Large intestine (tissue), 3 donors: Measurements from ENCODE around the gene CMKLR1. TPM values are rescaled to one million over a fixed set of nuclear protein-coding genes. Genes with fewer than 3 reads are reported as not detected.
A peak's percentile ranks its signal among the peaks of the same experiment; 100 is the strongest.

Experiments
- DNase-seq, 2 donors: peaks; one replicate each; pipeline versions ENCODE4 v3.0.0 to v3.0.0-alpha.2; 2013
- H3K27ac ChIP-seq: one replicate; pipeline ENCODE4 v1.5.1; 2013; ENCODE audit warnings: low read length
- H3K27me3 ChIP-seq: 2 replicates; pipeline ENCODE4 v1.6.1; 2013; ENCODE audit warnings: low read length; ENCODE audit not compliant: control insufficient read depth, insufficient read depth
- H3K36me3 ChIP-seq: 2 replicates; pipeline ENCODE4 v1.6.1; 2013; ENCODE audit warnings: low read length; ENCODE audit not compliant: control insufficient read depth, insufficient read depth
- H3K4me1 ChIP-seq: one replicate; pipeline ENCODE4 v1.6.1; 2013; ENCODE audit warnings: low read length; ENCODE audit not compliant: control insufficient read depth, insufficient read depth
- H3K4me3 ChIP-seq: one replicate; pipeline ENCODE4 v1.5.1; 2013; ENCODE audit warnings: low read length
- H3K9me3 ChIP-seq: one replicate; pipeline ENCODE4 v1.6.1; 2013; ENCODE audit warnings: mild to moderate bottlenecking, low read depth, low read length, moderate library complexity; ENCODE audit not compliant: control insufficient read depth
- WGBS: methylation state at CpG from one replicate; pipeline ENCODE4 v1.1.5; 2013; ENCODE audit warnings: low lambda C conversion rate; ENCODE audit not compliant: insufficient coverage; 5-methylcytosine and 5-hydroxymethylcytosine counted together
- polyA plus RNA-seq: library from polyadenylated mRNA; unstranded; fragments of 120-200 nt; gene quantifications from one replicate; pipeline ENCODE4 v1.2.1, GENCODE V29; 2013

CMKLR1 gene
- polyA plus RNA-seq, 1 donor = 3.4 TPM

DNA sequence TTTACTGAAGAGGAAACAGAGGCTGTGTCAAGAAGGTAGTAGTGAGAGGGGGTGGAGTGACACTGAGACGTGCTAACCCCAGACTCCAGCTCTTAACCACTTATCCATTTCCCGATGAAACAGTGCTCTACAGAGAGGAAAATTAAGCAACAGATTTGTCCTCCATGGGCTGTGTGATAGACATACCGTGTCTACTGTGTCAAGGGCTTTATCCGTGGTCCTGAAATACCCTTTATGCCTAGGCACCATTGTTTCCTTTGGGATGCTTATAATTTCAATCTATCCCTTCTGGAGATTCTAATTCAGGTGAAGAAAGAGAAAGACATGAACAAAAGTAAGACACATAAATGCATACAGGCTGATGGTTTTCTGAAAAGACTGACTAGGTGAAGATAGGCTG is 71.7 kb downstream of the CMKLR1 start:
- Histone ChIP-seq H3K9me3 (no peaks in the 10 kb centered on the region), H3K27me3 (no peaks in the 10 kb centered on the region), H3K4me1 (no peaks in the 10 kb centered on the region), H3K4me3 (no peak overlapping the region), H3K27ac (no peak overlapping the region), H3K36me3 (no peaks in the 10 kb centered on the region)
- no peak for DNase-seq
- WGBS = no CpG with 5 or more reads among the region's 4 CpGs

DNA sequence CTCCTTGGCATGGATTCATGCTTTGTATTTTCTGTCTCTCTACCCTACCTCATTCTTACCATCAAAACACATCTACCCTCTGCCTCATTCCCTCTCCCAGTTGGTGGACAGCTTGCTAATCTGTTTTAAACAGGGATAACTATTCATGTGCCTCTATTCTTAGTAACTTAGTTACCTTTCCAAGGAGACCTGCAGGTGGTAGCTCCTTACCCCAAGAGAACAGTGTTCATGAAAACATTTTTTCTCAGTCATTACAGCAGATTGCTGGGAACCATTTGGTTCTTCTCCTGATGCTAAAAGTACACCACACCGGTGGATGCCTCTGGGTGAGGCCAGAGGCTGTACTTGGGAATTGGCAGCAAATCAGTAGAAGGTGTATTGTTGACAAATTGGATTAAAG is 73.0 kb downstream of the CMKLR1 start:
- no CpG with 5 or more reads among the region's 1 CpG for WGBS
- Histone ChIP-seq H3K4me1 (no peaks in the 10 kb centered on the region), H3K27me3 (no peaks in the 10 kb centered on the region), H3K4me3 (no peak overlapping the region), H3K9me3 (no peaks in the 10 kb centered on the region), H3K27ac (no peak overlapping the region), H3K36me3 (no peaks in the 10 kb centered on the region)
- DNase-seq = no peak

DNA sequence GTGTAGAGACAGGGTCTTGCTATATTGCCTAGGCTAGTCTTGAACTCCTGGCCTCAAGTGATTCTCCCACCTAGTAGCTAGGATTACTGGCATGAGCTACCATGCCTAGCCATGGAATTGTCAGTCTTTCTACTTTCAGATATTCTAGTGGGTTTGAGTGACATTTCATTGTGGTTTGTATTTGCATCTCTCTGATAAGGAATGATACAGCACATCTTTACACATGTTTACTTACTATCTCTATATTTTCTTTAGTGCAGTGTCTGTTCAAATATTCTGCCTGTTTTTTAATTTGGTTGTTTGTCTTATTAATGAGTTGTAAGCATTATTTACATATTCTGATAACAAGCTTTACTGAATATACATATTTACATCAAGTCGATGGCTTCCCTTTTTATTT is 73.6 kb downstream of the CMKLR1 start:
- no peak for DNase-seq

DNA sequence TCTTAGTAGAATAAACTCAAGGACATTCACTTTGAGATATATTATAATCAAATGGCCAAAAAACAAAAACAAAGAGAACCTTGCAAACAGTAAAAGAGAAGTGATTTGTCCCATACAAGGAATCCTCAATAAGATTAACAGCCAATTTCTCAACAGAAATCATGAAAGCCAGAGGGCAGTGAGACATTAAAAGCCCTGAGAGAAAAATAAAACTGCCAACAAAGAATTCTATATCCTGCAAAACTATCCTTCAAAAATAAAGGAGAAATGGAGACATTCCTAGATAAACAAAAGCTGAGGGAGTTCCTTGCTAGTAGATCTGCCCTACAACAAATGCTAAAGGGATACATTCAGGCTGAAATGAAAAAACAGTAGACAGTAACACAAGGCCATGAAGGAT is 78.1 kb downstream of the CMKLR1 start:
- Histone ChIP-seq H3K36me3 (no peaks in the 10 kb centered on the region), H3K27ac (no peak overlapping the region), H3K4me3 (no peak overlapping the region), H3K27me3 (no peaks in the 10 kb centered on the region), H3K4me1 (no peaks in the 10 kb centered on the region), H3K9me3 (no peaks in the 10 kb centered on the region)
- no peak for DNase-seq

More for the DNA sequence above, 73.6 kb downstream of the CMKLR1 start:
- 80% methylated on average over 1 of the region's 1 CpG for WGBS
- no peak overlapping the region for H3K4me3 ChIP-seq
- no peaks in the 10 kb centered on the region for H3K9me3 ChIP-seq
- H3K4me1 ChIP-seq = no peaks in the 10 kb centered on the region
- H3K27me3 ChIP-seq = no peaks in the 10 kb centered on the region
- H3K27ac ChIP-seq = no peak overlapping the region
- H3K36me3 ChIP-seq = no peaks in the 10 kb centered on the region

DNA sequence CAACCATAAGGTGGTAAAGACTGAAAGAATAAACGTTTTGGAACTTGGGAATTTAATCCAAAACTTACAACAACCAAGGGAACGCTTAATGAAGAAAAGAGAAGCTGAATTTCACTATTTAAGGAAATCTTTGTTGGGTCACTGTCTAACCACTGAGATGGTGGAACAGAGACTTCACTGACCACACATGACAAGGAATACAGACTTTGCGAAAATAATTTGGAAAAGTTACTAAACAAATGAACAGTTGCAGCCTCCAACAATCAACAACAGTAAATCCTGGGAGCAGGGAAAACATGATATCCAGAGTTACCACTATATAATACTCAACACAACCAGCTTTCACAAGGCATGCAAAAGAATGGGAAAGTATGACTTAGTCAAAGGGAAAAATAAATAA is 79.1 kb downstream of the CMKLR1 start:
- Histone ChIP-seq H3K9me3 (no peaks in the 10 kb centered on the region), H3K36me3 (no peaks in the 10 kb centered on the region), H3K4me1 (no peaks in the 10 kb centered on the region), H3K4me3 (no peak overlapping the region), H3K27ac (no peak overlapping the region), H3K27me3 (peaks cover 4% of the 10 kb centered on the region)
- DNase-seq = no peak
- WGBS = 80% methylated on average over 3 of the region's 3 CpGs

DNA sequence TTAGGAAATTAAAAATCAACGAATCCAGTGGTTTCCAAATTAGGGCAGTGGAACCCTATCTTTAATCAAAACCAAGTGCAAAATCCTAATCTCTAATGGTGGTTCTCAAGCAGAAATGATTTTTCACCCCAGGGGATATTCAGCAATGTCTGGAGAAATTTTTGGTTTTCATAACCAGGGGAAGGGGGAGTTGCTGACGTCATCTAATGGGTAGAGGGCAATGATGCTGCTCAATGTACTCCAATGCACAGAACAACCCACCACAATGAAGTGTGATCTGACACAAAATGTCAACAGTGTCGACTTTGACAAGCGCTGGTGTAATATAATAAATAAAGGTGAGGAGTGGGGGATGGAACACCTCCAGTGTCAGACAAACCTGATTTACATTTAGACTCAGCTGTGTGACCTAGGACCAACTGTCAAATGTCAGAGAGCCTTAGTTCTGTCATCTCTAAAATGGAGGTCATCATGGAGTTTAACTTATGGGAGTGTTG is 81.5 kb downstream of the CMKLR1 start:
- no CpG with 5 or more reads among the region's 4 CpGs for WGBS
- no peaks in the 10 kb centered on the region for H3K4me1 ChIP-seq
- H3K4me3 ChIP-seq = no peak overlapping the region
- H3K27ac ChIP-seq = no peak overlapping the region
- H3K36me3 ChIP-seq = no peaks in the 10 kb centered on the region
- H3K27me3 ChIP-seq = peaks cover 4% of the 10 kb centered on the region
- no peak for DNase-seq
- no peaks in the 10 kb centered on the region for H3K9me3 ChIP-seq

DNA sequence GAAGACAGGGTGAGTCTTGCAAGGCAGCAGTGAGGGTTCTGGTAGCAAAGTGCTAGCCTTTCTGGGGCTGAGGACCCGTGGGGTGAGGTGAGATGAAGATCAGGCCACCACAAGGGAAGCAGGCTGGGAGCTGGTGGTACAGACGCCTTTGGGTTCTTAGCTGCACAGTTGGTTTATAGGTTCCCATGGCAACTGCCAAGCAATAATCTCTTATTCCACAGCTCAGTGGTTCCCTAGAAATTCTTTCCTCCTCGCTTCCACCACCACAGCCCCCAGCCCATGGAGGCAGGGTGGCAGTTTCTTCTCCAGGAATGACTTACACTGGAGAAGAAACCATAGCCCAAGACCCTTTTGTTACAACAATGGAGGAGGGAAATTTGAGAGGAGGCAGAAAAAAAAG is 82.1 kb downstream of the CMKLR1 start:
- H3K27me3 ChIP-seq = peaks cover 4% of the 10 kb centered on the region
- H3K36me3 ChIP-seq = no peaks in the 10 kb centered on the region
- H3K4me3 ChIP-seq = no peak overlapping the region
- no peak overlapping the region for H3K27ac ChIP-seq
- no CpG with 5 or more reads among the region's 3 CpGs for WGBS
- no peak for DNase-seq
- H3K9me3 ChIP-seq = no peaks in the 10 kb centered on the region
- H3K4me1 ChIP-seq = no peaks in the 10 kb centered on the region

DNA sequence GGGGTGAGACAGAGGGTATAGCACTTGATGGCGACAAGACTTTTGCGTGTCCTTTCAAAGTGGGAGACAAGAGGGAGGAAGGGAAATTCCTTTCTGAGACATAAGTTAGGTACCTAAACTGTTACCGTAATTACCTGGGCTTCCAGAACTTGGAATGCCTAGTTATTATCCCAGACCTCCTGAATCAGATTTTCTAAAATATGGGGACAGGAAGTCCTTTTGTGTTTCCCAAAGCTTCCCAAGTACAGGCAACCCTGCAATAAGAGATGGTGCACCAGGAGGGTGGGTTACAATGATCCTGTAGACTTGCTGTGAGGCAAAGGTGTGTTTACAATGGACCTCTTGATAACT is 83.9 kb downstream of the CMKLR1 start:
- 40% methylated on average over 1 of the region's 3 CpGs for WGBS
- no peak for DNase-seq
- H3K4me3 ChIP-seq = no peak overlapping the region
- no peaks in the 10 kb centered on the region for H3K9me3 ChIP-seq
- no peak overlapping the region for H3K27ac ChIP-seq
- H3K4me1 ChIP-seq = no peaks in the 10 kb centered on the region
- H3K27me3 ChIP-seq = peaks cover 4% of the 10 kb centered on the region
- no peaks in the 10 kb centered on the region for H3K36me3 ChIP-seq

DNA sequence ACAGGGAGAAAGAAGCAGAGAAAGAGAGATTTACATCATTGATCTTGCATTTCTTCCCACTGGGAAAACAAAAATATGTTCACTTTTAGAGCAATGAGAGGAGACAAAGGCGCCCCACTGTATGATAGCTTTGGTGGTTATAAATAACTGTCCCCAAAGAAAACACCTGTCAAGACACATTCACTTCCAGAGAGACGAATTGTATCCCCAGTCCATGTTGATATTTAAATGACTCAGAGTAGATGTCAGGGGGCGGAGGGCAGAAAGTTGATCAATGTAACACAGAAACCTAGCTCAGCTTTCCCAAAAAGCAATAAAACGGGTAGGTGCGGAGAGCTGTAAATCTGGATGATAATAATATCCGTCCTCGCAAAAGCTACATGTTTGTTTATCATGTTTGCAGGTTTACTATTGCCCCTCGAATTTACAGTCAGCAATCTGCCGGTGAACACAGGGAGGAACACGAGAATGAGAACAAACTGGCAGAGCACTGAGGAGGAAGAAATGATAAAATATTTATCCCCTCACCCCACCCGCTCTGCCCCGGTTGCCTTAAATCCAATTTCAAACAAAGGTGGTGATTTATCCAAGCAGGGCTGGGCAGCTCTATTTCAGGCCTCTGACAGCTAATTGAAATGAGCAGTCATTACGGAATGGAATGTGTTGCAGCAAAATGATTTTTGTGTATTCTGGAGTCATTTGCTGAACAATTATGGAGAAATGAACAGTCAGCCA is 84.4 kb downstream of the CMKLR1 start:
- Histone ChIP-seq H3K9me3 (no peaks in the 10 kb centered on the region), H3K27me3 (peaks cover 4% of the 10 kb centered on the region), H3K27ac (no peak overlapping the region), H3K4me1 (no peaks in the 10 kb centered on the region), H3K4me3 (no peak overlapping the region), H3K36me3 (no peaks in the 10 kb centered on the region)
- 17% methylated on average over 1 of the region's 13 CpGs for WGBS
- no peak for DNase-seq

DNA sequence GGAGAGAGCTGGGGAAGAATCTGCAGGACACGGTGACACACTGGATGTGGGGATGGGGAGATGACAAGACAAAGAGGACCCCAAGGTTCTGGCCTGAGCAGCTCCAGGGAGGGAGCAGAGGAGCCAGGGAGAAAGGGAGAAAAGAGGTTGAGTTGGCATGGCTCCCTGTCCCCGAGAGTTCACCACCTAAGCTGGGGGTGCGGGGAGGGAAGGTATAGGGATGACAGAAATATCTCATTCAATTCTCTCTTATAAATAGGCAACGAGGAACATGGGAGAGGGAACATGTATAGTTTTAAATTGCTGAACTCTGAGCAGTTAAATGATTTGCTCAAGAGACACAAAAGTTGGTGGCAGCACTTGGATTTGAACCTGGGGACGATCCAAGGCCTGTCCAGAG is 85.1 kb downstream of the CMKLR1 start:
- Histone ChIP-seq H3K4me1 (no peaks in the 10 kb centered on the region), H3K27me3 (peaks cover 4% of the 10 kb centered on the region), H3K36me3 (no peaks in the 10 kb centered on the region), H3K9me3 (no peaks in the 10 kb centered on the region), H3K4me3 (no peak overlapping the region), H3K27ac (no peak overlapping the region)
- no peak for DNase-seq
- 70% methylated on average over 1 of the region's 5 CpGs for WGBS

DNA sequence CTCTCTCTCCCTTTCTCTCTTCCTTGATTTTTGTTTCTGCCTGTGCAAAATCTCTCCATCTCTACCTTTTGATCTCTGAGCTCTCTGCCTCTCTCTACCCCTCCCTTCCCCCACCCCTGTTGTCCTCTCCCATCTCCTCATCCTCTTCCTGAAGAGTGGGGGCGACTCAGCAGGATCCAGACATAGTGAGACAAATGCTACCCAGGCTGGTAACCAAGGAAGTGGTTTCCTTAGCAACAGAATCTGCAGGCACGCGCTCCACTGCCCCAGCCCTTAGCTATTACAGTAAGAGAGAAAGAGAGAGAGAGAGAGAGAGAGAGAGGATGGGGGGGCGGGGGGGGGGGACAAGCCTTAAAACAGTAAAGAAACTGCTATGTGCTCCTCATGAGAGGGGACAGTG is 85.6 kb downstream of the CMKLR1 start:
- H3K36me3 ChIP-seq = no peaks in the 10 kb centered on the region
- no CpG with 5 or more reads among the region's 4 CpGs for WGBS
- DNase-seq = peak in 1 of 2 donors; percentile 8

More for the DNA sequence above, 85.6 kb downstream of the CMKLR1 start:
- H3K9me3 ChIP-seq = no peaks in the 10 kb centered on the region
- no peak overlapping the region for H3K4me3 ChIP-seq
- H3K27ac ChIP-seq = no peak overlapping the region
- peaks cover 4% of the 10 kb centered on the region for H3K27me3 ChIP-seq
- no peaks in the 10 kb centered on the region for H3K4me1 ChIP-seq
